Ureter (tissue), 1 donor: ENCODE measurements around the gene NKAIN2. TPM values are rescaled to one million over a fixed set of nuclear protein-coding genes. Genes with fewer than 3 reads are reported as not detected.
"Not testable (repeated sequence)": the region's sequence is repeated elsewhere in the genome, so short reads cannot be mapped to it uniquely, and the experiment has no call there.

Experiments used
- DNase-seq: peaks from one replicate; pipeline ENCODE4 v3.0.0-alpha.2; 2020; ENCODE audit warnings: low spot score
- total RNA-seq: library from RNA; stranded (reverse); gene quantifications from one replicate; pipeline ENCODE4 v1.2.4, GENCODE V29; 2023
- donor health status: DM: yes; HTN: yes; CAD: no.

NKAIN2 gene
- total RNA-seq, 1 donor from 2014 or later = 0.73 TPM

DNA sequence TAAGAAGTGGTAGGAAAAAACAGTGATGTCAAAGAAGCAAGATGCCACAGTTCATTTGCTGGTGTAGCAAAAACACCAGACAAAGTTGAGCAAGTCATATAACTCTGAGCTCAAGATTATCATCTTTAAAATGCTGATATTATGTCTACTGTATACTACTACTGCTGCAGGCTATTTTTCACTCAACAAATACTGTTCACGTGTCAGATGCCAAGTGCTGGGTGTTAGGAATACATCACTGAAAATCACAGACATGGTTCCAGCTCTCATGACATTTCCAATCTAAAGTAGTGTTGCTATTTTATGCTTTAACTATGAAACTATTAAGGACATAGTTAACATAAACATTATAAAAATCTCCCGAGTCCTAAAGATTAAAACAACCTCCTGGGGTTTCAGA lies 163.0 kb downstream of the NKAIN2 start:
- DNase-seq = no peak

DNA sequence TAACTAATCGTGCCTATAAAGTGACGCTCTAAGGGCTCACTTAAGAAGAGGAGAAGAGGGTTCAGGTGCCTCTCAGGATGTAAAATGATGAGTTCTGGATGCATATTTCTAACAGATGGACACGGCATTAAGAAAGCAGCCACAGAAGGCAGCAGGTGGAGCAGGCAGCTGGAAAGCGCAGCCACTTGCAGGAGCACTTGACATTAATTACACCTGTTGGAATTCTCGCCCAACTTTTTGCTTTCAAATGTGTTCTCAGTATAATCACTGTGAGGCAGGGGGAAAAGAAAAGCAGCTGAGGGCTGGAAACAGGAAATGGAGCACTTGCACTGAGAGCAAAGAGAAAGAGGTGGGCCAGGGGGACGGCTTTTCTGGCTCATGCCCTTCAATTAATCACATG lies 164.2 kb downstream of the NKAIN2 start:
- no peak for DNase-seq

DNA sequence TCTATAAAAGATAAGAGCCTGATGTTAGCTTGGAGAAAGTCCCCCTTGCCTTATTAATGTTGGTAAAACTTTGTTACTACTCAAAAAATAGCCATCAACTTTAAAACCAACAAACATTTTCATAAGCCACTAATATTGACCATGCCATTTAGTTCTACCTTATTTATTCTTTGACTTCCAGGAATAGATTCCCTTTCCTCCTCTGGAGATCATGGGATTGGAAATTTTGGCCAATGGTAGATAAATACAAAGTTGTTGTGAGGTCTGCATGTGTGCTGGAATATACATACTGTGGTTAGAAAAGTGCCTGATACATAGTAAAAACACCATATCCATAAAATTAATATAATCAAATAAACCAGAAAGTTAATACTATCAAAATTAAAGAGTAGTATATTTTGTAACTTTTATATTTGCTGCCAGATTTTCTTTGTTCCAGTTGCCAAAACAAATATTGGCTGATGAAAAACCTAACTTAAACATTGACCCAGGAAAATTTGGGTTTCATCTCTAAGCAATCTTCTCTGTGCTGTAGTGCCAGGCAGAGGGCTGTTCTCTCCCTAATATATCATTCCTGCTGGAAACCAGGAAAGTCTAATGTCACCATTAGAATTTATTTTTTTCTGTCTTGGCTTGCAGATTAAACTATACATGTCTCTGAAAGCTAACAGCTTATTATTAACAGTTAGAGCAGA lies 169.1 kb downstream of the NKAIN2 start:
- no peak for DNase-seq

DNA sequence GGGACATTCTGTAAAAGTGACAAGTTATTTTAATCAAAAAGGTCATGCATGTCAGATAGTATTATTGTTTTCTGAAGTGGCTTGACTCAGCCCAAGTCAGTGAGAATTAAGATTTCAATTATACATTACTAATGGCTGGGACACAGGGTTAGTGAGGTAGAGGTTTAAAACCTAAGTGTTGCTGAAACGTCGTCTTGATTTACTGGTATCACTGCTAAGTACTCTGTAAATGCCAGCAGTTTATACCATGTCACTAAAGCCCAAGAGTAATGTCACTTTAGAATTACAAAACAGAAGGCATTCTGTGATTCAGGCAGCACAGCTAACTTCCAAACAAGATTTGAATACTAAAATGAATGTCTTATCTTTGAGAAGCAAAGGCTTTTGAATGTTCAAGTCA lies 176.6 kb downstream of the NKAIN2 start:
- DNase-seq = no peak

DNA sequence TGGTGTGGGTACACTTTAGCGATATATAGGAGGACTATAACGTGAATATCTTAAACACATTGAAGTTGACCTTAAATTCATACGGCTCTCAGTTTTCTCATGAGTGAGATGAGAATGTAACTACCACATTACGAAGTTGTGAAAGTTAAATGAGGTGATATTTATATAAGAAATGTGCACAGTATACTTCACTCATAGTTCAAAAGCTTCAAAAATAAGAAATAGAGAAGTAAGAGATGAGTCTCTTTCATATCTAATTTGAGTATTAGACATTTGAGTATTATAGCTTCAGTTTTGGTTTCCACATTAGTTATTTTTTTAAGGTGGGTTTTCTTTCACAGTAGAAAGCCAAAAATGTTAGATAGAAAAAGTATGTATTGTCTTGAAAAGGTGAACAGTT lies 183.3 kb downstream of the NKAIN2 start:
- no peak for DNase-seq

DNA sequence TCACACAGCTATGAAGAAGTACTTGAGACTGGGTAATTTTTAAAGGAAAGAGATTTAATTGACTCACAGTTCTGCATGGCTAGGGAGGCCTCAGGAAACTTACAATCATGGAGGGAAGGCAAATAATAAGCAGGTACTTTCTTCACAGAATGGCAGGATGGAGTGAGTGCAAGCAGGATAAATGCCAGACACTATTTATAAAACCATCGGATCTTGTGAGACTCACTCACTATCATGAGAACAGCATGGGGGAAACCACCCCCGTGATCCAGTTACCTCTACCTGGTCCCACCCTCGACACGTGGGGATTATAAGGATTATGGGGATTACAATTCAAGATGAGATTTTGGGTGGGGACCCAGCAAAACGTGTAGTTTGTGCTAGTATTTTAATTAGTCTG lies 186.3 kb downstream of the NKAIN2 start:
- DNase-seq = not testable (repeated sequence)

DNA sequence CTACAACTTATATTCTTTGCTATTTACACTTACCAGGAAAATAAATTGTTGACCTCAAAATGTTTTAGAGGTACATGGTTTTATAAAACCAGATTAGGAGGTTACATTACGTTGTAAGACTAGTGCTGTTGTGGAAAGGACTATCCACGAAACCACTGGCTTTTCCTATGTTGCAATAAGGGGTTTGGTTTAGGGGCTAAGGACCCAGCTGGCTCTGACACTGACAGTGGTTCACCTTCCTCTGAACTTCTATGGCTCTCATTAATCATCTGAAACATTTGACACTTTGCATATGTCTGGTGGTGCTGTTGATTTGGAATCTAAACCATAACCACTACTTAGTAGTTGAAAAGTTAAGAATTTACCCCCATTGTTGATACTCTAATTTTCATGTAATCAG lies 186.7 kb downstream of the NKAIN2 start:
- DNase-seq = no peak

DNA sequence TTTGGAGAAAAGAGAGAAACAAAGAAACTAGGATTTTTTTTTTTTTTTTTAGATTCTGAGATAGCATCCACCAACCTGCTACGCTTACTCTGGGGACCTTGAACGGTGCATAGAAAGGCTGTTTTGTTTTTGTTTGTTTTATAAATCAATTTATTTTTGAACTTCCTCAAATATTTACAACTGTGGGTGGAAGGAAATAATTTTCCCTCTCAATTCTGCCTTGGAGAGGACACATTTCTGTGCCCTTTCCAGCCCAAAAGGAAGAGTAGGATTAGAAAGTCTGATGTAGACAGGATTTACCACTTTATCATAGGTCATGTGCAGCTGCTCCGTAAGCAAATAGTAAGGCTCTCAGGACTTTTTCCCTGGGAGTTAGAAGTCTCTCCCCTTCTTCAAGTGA lies 190.5 kb downstream of the NKAIN2 start:
- DNase-seq = no peak

DNA sequence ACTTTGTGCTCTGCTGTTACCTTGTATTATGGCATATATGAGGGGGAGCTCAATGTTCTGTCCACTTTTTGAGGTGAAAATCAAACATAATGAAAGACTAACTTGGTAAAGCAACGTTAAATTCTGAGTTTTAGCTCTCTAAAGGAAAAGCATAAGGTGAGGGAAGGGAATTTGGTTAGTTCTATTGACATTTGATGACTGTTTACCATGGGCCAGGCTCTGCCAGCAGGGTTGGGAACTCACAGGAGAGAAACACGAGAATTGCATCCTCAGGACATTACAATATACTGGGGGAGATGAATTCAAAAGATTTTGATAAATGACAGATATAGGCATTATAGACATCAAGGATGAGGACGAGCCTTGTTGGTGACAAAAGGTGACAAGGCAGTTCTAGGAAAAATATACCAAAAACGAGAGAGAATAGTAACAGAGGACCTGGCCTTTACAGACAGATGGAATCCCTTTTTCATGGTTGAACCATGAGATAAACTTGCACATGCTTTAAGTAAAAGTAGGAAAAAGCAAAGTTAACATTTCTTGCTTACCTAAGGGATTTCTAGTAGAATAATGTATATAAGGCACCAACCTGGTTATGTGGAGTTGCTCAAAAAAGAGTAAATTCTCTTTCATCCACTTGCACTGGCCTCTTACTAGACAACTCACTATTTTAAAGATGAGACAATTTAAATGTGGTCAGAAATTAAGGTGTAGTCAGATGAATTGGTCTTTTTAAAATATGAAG lies 191.4 kb downstream of the NKAIN2 start:
- DNase-seq = no peak

DNA sequence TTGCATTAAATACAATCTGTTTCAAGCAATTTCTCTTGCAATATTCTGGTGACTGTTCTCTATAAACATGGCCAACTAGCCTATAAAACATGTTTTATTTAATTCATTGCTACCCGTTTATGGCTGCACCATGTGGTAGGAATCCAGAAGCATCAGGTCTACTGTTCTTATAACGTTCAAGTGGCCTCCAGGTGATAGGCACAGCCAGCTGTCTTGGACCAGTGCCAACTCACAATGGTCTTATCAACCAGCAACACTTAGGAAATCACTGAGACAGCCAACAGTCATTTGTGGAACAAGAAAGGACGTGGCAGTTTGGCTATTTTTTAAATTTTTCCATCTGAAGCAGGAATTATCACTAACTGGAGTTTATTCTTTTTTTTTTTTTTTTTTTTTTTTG lies 193.6 kb downstream of the NKAIN2 start:
- no peak for DNase-seq

DNA sequence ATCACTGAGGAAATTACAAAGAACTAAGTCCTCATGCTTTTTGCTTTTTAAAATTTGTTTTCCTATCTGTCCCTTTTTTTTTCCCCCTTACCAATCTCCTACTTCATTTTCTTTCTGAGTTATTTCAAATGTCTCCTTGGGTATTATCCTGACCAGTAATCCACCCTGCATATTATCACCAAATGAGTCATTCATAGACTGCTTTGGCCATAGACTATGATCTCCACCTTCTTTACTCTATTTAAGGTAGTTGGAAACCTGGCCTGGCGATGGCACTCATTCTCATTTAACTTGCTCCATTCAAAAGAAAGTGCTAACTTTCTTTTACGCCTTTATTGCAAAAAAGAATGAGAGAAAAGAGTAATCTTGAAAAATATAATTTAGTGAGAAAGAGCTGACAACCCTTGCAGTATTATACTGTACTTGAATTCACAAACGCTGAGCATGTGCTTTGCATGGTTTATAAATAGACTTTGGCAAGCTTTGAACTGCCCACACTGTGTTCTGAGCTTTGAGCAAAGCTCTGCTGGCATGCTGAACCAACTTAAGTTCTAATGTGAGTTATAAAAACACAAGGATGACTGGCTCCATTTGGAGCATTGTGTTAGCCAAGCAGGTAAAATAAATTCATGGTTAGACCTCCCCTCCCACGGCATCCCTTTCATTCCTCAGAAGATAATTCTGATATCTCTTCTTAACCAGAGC lies 198.9 kb downstream of the NKAIN2 start:
- no peak for DNase-seq

DNA sequence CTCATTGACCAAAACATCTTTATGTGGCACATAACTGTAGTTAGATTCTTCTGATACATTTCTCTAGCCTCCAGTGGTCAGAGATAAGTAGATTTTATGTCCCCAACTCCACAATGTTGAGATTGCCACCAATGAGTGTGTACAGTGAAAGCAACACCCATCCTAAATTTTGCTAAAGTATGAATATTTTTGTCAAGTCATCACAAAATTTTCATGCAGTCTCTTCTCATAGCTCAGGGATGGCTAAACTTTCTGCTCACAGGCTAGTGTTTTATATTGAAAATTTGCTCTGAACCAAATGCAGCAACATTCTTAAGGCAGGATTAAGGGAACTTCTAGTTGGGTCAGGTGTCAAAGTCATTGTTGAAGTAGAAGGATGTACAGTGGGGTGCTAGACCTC lies 203.6 kb downstream of the NKAIN2 start:
- DNase-seq = no peak

DNA sequence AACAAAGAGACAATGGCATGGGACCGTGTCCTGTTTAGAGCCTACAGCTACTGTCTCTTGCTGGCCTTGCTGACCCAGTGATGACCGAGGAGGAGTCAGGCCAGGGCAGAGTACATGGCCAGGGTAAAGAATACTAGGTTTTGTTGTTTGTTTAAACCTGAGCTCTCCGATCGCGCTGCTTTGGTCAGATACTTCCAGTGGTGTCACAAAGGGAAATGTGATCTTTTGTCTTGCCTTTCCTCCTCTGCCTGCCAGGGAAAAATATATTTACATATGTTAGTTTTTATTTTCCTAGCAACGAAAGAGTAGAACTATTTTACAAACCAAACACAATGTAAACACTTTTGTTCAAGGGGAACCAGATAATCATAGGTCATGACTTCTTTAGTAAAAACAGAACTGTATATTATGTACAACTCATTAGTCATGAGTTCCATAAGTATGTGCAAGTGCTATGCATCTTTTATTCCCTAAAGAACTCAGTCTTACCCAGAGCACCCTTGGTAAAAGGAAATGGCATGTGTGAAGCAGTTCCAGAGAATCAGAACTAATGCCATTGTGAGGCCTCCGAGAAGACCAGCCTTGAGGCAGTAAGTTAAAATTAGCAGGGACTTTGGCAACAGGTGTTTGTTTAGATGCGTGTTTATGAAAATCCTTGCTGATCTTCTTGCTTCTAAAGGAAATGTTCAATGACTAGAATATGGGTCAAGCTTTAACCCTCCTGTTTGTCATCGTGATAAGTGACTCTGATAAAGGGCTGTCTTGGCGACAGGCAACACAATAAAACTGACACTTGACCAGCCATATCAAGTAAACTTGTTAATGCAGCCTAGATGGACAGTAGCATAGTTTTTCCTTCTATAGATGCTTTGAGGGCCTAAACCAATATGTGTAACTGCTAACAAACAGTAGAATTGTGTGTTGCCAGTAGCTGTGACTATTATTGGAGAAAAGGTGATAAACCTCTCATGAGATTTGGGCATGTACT lies 204.6 kb downstream of the NKAIN2 start:
- no peak for DNase-seq

DNA sequence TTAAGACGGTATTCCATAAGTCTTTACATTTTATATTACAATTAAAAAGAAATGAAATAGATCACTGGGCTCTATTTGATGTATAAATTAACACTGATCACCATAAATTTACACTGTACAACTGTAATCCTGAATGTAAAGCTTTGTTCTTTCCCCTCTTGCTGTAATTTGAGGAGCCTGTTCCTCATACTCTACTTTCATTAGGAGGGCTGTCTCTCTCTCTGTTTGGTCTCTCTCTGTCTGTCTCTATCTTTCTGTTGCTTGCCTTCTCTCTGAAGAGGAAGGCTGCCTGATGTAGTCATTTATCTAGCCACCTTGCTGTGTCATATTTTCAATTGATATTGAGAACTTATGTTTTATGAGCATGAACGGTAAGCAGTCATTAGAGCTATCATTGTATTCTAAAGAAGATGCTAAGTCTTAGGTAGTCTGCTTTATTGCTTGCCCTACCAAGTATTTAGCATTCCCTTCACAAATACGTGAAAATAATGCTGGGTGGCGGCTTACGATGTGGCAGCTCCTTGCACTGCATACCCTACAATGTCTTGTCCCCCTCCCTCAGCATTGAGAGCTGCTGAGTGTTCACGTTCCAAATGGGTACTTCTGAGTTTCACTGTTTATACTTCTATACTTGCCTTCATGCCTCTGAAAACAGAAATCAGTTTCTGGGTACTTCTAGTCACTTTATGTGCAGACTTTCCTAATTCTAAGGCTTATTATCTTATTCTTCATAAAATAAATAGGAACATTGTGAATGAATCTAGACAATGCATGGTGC lies 205.5 kb downstream of the NKAIN2 start:
- DNase-seq = no peak

DNA sequence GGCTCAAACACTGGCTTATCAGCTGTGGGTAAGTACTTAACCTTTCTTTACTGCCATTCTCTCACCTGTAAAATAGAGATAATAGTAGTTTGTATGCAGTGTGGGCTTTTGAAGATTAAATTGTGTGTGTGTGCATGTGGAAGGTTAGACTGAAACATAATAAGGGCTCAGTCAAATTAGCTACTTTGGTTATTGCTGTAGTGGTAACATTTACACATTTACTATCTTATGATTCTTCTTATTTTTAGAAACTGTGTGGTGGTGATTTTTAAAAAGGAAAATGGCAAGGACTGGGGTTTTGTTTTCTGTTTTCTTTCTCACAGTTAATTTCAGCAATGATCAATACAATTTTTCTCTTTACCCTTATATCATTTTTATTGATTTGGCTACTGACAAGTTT lies 206.9 kb downstream of the NKAIN2 start:
- DNase-seq = no peak

DNA sequence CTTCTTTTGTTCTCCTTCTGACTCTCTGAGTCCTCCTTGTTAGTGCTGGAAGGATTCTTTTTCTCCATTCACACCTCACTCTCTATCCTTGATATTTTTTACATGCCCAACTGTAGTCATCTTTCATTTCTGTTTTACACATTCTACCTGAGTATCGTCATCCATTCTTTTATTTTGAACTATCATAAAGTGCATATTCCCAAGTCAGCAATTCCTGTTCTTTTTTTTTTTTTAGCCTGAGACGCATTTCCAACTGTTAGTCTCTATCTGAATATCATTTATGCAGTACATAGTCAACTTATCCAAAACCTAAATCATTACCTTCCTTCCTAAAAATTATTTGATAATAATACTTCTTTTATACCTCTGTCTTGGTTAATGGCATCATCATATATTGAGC lies 207.5 kb downstream of the NKAIN2 start:
- no peak for DNase-seq

DNA sequence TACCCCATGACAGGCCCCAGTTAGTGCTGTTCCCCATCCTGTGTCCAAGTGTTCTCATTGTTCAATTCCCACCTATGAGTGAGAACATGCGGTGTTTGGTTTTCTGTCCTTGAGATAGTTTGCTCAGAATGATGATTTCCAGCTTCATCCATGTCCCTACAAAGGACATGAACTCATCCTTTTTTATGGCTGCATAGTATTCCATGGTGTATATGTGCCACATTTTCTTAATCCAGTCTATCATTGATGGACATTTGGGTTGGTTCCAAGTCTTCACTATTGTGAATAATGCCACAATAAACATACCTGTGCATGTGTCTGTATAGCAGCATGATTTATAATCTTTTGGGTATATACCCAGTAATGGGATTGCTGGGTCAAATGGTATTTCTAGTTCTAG lies 218.4 kb downstream of the NKAIN2 start:
- not testable (repeated sequence) for DNase-seq

DNA sequence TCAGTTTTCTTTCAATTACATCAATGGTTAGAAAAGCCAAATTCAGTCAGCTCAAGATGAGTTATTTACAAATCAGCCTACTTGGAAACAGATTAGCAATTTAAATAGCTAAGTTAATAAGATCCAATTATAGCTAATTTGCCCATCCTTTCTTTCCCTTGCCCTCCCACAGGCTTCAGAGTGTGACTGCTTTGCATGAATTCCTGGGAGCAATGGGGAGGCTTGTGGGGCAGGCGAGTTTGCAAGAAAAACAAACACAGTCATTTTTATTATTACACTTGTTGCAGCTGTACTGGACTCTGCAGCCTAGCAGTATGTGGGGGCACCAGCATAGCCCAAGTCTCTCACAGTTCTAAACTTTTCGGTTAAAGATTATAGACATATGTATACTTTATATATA lies 219.0 kb downstream of the NKAIN2 start:
- DNase-seq = no peak

DNA sequence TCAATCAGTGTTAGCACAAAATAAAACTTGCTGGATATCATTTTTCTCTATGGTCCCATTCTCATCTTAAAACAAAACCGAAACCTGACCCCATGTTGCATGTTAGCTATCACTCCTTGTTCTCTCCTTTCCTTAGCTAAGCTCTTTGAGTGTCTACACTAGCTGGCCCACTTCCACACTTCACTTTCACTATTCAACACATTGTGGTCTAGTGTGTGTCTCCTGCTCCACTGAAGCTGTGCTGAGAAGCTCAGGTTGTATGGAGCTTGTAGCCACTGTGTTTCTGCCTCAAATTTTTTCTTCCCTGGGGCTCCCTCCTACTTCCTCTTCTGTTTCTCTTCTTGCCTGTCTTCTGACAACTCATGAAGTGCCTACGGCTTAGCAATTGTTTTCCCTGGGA lies 223.0 kb downstream of the NKAIN2 start:
- no peak for DNase-seq

DNA sequence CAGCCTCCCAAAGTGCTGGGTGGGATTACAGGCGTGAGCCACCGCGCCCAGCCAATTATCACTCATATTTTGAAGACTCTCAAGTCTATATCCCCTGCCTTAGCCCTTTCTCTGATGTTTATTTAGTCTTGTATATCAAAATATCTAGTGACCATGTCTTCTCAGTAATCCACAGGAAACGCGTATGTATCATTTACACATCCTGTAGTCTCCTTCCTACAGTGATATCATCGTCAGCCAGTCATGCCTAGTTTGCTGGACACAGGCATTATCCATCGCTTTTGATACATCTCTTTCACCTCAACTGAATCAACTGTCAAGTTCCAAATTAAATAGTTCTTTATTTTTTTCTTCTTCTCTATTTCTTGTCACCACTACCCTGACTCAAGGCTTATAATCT lies 223.7 kb downstream of the NKAIN2 start:
- DNase-seq = no peak

DNA sequence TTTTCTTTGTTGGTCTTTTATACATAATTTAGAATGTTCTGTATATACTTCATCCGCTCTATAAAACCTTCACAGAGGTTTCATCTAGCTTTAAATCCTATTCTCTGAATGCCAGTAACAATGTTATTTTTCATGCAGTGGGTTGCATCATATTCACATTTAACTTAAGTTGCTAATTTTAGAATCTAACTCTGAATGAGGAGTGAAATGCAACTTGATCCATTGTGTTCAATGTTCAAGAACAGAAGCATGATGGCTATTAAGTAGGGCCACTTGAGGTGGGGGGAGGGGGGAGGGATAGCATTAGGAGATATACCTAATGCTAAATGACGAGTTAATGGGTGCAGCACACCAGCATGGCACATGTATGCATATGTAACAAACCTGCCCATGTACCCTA lies 224.5 kb downstream of the NKAIN2 start:
- DNase-seq = no peak
